Transverse colon (tissue), 4 donors: ENCODE results near the gene HOGA1.

ENCODE experiments used
- CTCF ChIP-seq, 5 experiments: fragments of 200-600 bp in 3 of 5; fragments of 450-650 bp in 2 of 5; sonication (generic) in 3 of 5; IDR thresholded peaks; 1 replicate in 2 of 5; 2 replicates in 3 of 5; pipeline ENCODE4 v1.5.1; 2016 to 2017; ENCODE audit warnings: antibody characterized with exemption in 5 of 5, inconsistent platforms in 3 of 5, mild to moderate bottlenecking in 2 of 5, moderate library complexity in 1 of 5
- EP300 ChIP-seq: sonication (generic); formaldehyde crosslinking; IDR thresholded peaks from one replicate; pipeline ENCODE4 v1.6.1; 2017; ENCODE audit warnings: antibody characterized with exemption, low read depth
- POLR2A ChIP-seq: fragments of 450-650 bp; IDR thresholded peaks from one replicate; pipeline ENCODE4 v1.6.1; 2016; ENCODE audit warnings: antibody characterized with exemption, mild to moderate bottlenecking, moderate library complexity
- POLR2AphosphoS5 ChIP-seq, 3 donors: sonication (generic); formaldehyde crosslinking; IDR thresholded peaks; one replicate each; pipeline ENCODE4 v1.6.1; 2016; ENCODE audit warnings: antibody characterized with exemption in 3 of 3

- TF ChIP-seq POLR2A (no peak), CTCF (IDR thresholded peaks at IDR 0.05) (no peak), POLR2AphosphoS5 (IDR thresholded peaks at IDR 0.05) (no peak), EP300 (no peak)
Measured at GRCh38 chr10:97550336-97551149, 33.6 kb upstream of the HOGA1 start.
